OCI-LY1 (cell line): Measurements from ENCODE around the gene ENPEP.

ENCODE experiments used
- H2AFZ ChIP-seq: fragments of 200-600 bp; sonication (generic), shearing (Covaris generic); 2 replicates; pipeline ENCODE4 v1.6.0; 2014; ENCODE audit warnings: antibody characterized with exemption, mild to moderate bottlenecking, low read length
- H3F3A ChIP-seq: fragments of 200-600 bp; sonication (generic), shearing (Covaris generic); 2 replicates; pipeline ENCODE4 v1.6.0; 2014; ENCODE audit warnings: mild to moderate bottlenecking, antibody characterized with exemption, low read length, moderate library complexity; ENCODE audit not compliant: insufficient read depth
- H3K27ac ChIP-seq: fragments of 200-600 bp; sonication (generic); 2 replicates; pipeline ENCODE4 v1.5.1; 2014; ENCODE audit warnings: low read length, mixed run types, mild to moderate bottlenecking, low read depth; ENCODE audit not compliant: poor library complexity, severe bottlenecking
- H3K27me3 ChIP-seq: fragments of 200-600 bp; sonication (generic); 2 replicates; pipeline ENCODE4 v1.6.0; 2014; ENCODE audit warnings: antibody characterized with exemption, mild to moderate bottlenecking, low read length, moderate library complexity; ENCODE audit not compliant: insufficient read depth
- H3K36me3 ChIP-seq: fragments of 200-600 bp; sonication (generic); 2 replicates; pipeline ENCODE4 v1.6.1; 2014; ENCODE audit warnings: mild to moderate bottlenecking, antibody characterized with exemption, low read length, moderate library complexity, mixed read lengths; ENCODE audit not compliant: insufficient read depth
- H3K4me1 ChIP-seq: fragments of 200-600 bp; sonication (generic); 2 replicates; pipeline ENCODE4 v1.5.1; 2014; ENCODE audit warnings: mild to moderate bottlenecking, low read length, moderate library complexity; ENCODE audit not compliant: insufficient read depth, severe bottlenecking
- H3K4me2 ChIP-seq: fragments of 200-600 bp; sonication (generic), shearing (Covaris generic); 2 replicates; pipeline ENCODE4 v1.6.1; 2014; ENCODE audit warnings: low read length
- H3K4me3 ChIP-seq: fragments of 200-600 bp; sonication (generic); 2 replicates; pipeline ENCODE4 v1.5.1; 2014; ENCODE audit warnings: low read length, low read depth, mild to moderate bottlenecking, mixed read lengths; ENCODE audit not compliant: poor library complexity, severe bottlenecking
- H3K79me2 ChIP-seq: fragments of 200-600 bp; shearing (Covaris generic); 2 replicates; pipeline ENCODE4 v1.6.1; 2016; ENCODE audit warnings: mixed run types, low read length, mixed read lengths; ENCODE audit not compliant: insufficient read depth
- H3K9ac ChIP-seq: fragments of 200-600 bp; sonication (generic), shearing (Covaris generic); 2 replicates; pipeline ENCODE4 v1.6.1; 2014; ENCODE audit warnings: mild to moderate bottlenecking, low read length, mixed read lengths
- H3K9me2 ChIP-seq: fragments of 200-600 bp; sonication (generic), shearing (Covaris generic); 2 replicates; pipeline ENCODE4 v1.6.1; 2014; ENCODE audit warnings: low read depth, mild to moderate bottlenecking, low read length, mixed read lengths
- H3K9me3 ChIP-seq: fragments of 200-600 bp; shearing (Covaris generic); 2 replicates; pipeline ENCODE4 v1.6.1; 2014; ENCODE audit warnings: low read length, mixed read lengths
- H4K20me1 ChIP-seq: fragments of 200-600 bp; sonication (generic), shearing (Covaris generic); 2 replicates; pipeline ENCODE4 v1.6.0; 2016; ENCODE audit warnings: mild to moderate bottlenecking, low read length; ENCODE audit not compliant: insufficient read depth
- CTCF ChIP-seq: fragments of 200-600 bp; sonication (generic), shearing (Covaris generic); IDR thresholded peaks from 2 replicates; pipeline ENCODE4 v1.5.1; 2017; ENCODE audit warnings: mild to moderate bottlenecking, antibody characterized with exemption, low read length, moderate library complexity, mixed read lengths
- EZH2 ChIP-seq: fragments of 200-600 bp; sonication (generic), shearing (Covaris generic); IDR thresholded peaks from 2 replicates; pipeline ENCODE4 v1.8.0; 2017; ENCODE audit warnings: borderline replicate concordance, mixed run types, mild to moderate bottlenecking, antibody characterized with exemption, low read length, moderate library complexity, mixed read lengths

Gene ENPEP

GRCh38 chr4:110543577-110543976 lies 67.6 kb downstream of the ENPEP start:
- Histone ChIP-seq H3K79me2 (no peaks in the 10 kb centered on the region), H3K4me2 (no peak overlapping the region), H3K9me3 (no peaks in the 10 kb centered on the region), H3F3A (no peaks in the 10 kb centered on the region), H3K36me3 (no peaks in the 10 kb centered on the region), H3K4me1 (no peaks in the 10 kb centered on the region), H3K9ac (no peak overlapping the region), H3K4me3 (no peak overlapping the region), H2AFZ (no peak overlapping the region), H4K20me1 (no peaks in the 10 kb centered on the region), H3K27me3 (no peaks in the 10 kb centered on the region), H3K9me2 (no peaks in the 10 kb centered on the region), H3K27ac (no peak overlapping the region)
- TF ChIP-seq EZH2 (no peak), CTCF (no peak)

- no peaks in the 10 kb centered on the region for H3K4me1 ChIP-seq
- no peak for TF ChIP-seq EZH2
- no peak for TF ChIP-seq CTCF
- no peaks in the 10 kb centered on the region for H3K27me3 ChIP-seq
- no peaks in the 10 kb centered on the region for H3K36me3 ChIP-seq
- H3K27ac ChIP-seq: no peak overlapping the region
- H3K9me2 ChIP-seq: no peaks in the 10 kb centered on the region
- no peaks in the 10 kb centered on the region for H3K79me2 ChIP-seq
- no peak overlapping the region for H2AFZ ChIP-seq
- H3K9ac ChIP-seq: no peak overlapping the region
- no peak overlapping the region for H3K4me3 ChIP-seq
- no peak overlapping the region for H3K4me2 ChIP-seq
- no peaks in the 10 kb centered on the region for H3F3A ChIP-seq
- no peaks in the 10 kb centered on the region for H4K20me1 ChIP-seq
- H3K9me3 ChIP-seq: no peaks in the 10 kb centered on the region
These were observed 68.6 kb downstream of the ENPEP start for GRCh38 chr4:110544594-110544993.

GRCh38 chr4:110550260-110550659 lies 74.3 kb downstream of the ENPEP start:
- Histone ChIP-seq H3K36me3 (no peaks in the 10 kb centered on the region), H3F3A (no peaks in the 10 kb centered on the region), H2AFZ (no peak overlapping the region), H3K9me2 (no peaks in the 10 kb centered on the region), H3K4me3 (no peak overlapping the region), H4K20me1 (no peaks in the 10 kb centered on the region), H3K9me3 (no peaks in the 10 kb centered on the region), H3K4me1 (no peaks in the 10 kb centered on the region), H3K27ac (no peak overlapping the region), H3K79me2 (no peaks in the 10 kb centered on the region), H3K9ac (no peak overlapping the region), H3K27me3 (no peaks in the 10 kb centered on the region), H3K4me2 (no peak overlapping the region)
- no peak for TF ChIP-seq CTCF
- TF ChIP-seq EZH2: no peak
